Thymus (tissue), 11 donors: ENCODE measurements around the gene LIF. TPM values are rescaled to one million over a fixed set of nuclear protein-coding genes. Genes with fewer than 3 reads are reported as not detected.

Source experiments
- DNase-seq, 9 donors: peaks; one replicate each; pipeline ENCODE4 v3.0.0-alpha.2; 2013; ENCODE audit warnings: low spot score in 9 of 9, low read depth in 6 of 9, missing footprints in 1 of 9
- H3K27ac ChIP-seq, 2 donors: one replicate each; pipeline ENCODE4 v1.5.1; 2013; ENCODE audit warnings: control low read depth in 1 of 2, low read depth in 1 of 2, low read length in 1 of 2, mild to moderate bottlenecking in 1 of 2, moderate library complexity in 1 of 2
- H3K27me3 ChIP-seq, 2 donors: one replicate each; pipeline ENCODE4 v1.5.1; 2013; ENCODE audit warnings: low read length in 1 of 2; ENCODE audit not compliant: control insufficient read depth in 2 of 2, insufficient read depth in 1 of 2
- H3K36me3 ChIP-seq, 2 donors: one replicate each; pipeline ENCODE4 v1.5.1; 2013; ENCODE audit warnings: low read length in 1 of 2, mild to moderate bottlenecking in 1 of 2, moderate library complexity in 1 of 2; ENCODE audit not compliant: control insufficient read depth in 2 of 2, insufficient read depth in 2 of 2
- H3K4me1 ChIP-seq, 2 donors: one replicate each; pipeline ENCODE4 v1.5.1; 2013; ENCODE audit warnings: low read length in 2 of 2; ENCODE audit not compliant: control insufficient read depth in 2 of 2, insufficient read depth in 2 of 2
- H3K4me3 ChIP-seq, 2 donors: one replicate each; pipeline ENCODE4 v1.5.1; 2013; ENCODE audit warnings: low read length in 2 of 2, control low read depth in 1 of 2, mild to moderate bottlenecking in 1 of 2
- H3K9me3 ChIP-seq, 2 donors: one replicate each; pipeline ENCODE4 v1.5.1; 2013; ENCODE audit warnings: low read length in 1 of 2, mild to moderate bottlenecking in 1 of 2; ENCODE audit not compliant: control insufficient read depth in 2 of 2, insufficient read depth in 1 of 2
- WGBS: extraction: QIAGEN DNeasy Blood & Tissue Kit; methylation state at CpG from one replicate; pipeline ENCODE4 v1.1.7; 2013; 5-methylcytosine and 5-hydroxymethylcytosine counted together
- polyA plus RNA-seq: library from polyadenylated mRNA; stranded (reverse); fragments of 200-250 nt; gene quantifications from one replicate; pipeline ENCODE4 v1.2.3, GENCODE V29; 2013
- total RNA-seq: library from RNA; stranded (reverse); fragments of 120-200 nt; gene quantifications from one replicate; pipeline ENCODE4 v1.2.4, GENCODE V29; 2013
- donor health status: healthy.

Gene LIF
- total and polyA plus RNA-seq, 2 donors = 0.21 to 0.90 TPM

- DNase-seq = no peak
- Histone ChIP-seq H3K27me3 (peaks cover 0 to 6% of the 10 kb centered on the region in 2 donors), H3K27ac (no peak overlapping the region), H3K36me3 (peaks cover 0 to 13% of the 10 kb centered on the region in 2 donors), H3K4me1 (peaks cover 16 to 41% of the 10 kb centered on the region in 2 donors), H3K4me3 (no peak overlapping the region), H3K9me3 (peaks cover 0 to 7% of the 10 kb centered on the region in 2 donors)
- WGBS = over 99% methylated on average over 8 of the region's 8 CpGs
Observed at GRCh38 chr22:30285846-30286200, 39.3 kb upstream of the LIF start.

- Histone ChIP-seq H3K4me3 (no peak overlapping the region), H3K27ac (no peak overlapping the region), H3K4me1 (peaks cover 11 to 36% of the 10 kb centered on the region in 2 donors), H3K27me3 (peaks cover 0 to 6% of the 10 kb centered on the region in 2 donors), H3K9me3 (peaks cover 0 to 7% of the 10 kb centered on the region in 2 donors), H3K36me3 (peaks cover 0 to 10% of the 10 kb centered on the region in 2 donors)
- 94% methylated on average over 27 of the region's 27 CpGs for WGBS
- DNase-seq = no peak
Observed at GRCh38 chr22:30285176-30285845, 38.8 kb upstream of the LIF start.

GRCh38 chr22:30284666-30285065 is 38.1 kb upstream of the LIF start:
- Histone ChIP-seq H3K27ac (no peak overlapping the region), H3K27me3 (peaks cover 0 to 6% of the 10 kb centered on the region in 2 donors), H3K36me3 (peaks cover 0 to 10% of the 10 kb centered on the region in 2 donors), H3K4me3 (no peak overlapping the region), H3K4me1 (peaks cover 7 to 30% of the 10 kb centered on the region in 2 donors), H3K9me3 (peaks cover 0 to 7% of the 10 kb centered on the region in 2 donors)
- DNase-seq = no peak
- 97% methylated on average over 4 of the region's 4 CpGs for WGBS

GRCh38 chr22:30284172-30284571 is 37.6 kb upstream of the LIF start:
- 98% methylated on average over 9 of the region's 9 CpGs for WGBS
- Histone ChIP-seq H3K36me3 (peaks cover 0 to 10% of the 10 kb centered on the region in 2 donors), H3K27ac (no peak overlapping the region), H3K9me3 (peaks cover 0 to 7% of the 10 kb centered on the region in 2 donors), H3K27me3 (peaks cover 0 to 6% of the 10 kb centered on the region in 2 donors), H3K4me1 (peaks cover 7 to 30% of the 10 kb centered on the region in 2 donors), H3K4me3 (no peak overlapping the region)
- no peak for DNase-seq

GRCh38 chr22:30283342-30283741 is 36.8 kb upstream of the LIF start:
- Histone ChIP-seq H3K27ac (no peak overlapping the region), H3K27me3 (no peaks in the 10 kb centered on the region), H3K4me1 (peaks cover 4 to 22% of the 10 kb centered on the region in 2 donors), H3K9me3 (peaks cover 0 to 7% of the 10 kb centered on the region in 2 donors), H3K4me3 (no peak overlapping the region), H3K36me3 (peaks cover 0 to 10% of the 10 kb centered on the region in 2 donors)
- no peak for DNase-seq
- 92% methylated on average over 4 of the region's 4 CpGs for WGBS

GRCh38 chr22:30282616-30283046 is 36.1 kb upstream of the LIF start:
- peaks cover 0 to 7% of the 10 kb centered on the region in 2 donors for H3K9me3 ChIP-seq
- H3K36me3 ChIP-seq = peaks cover 0 to 10% of the 10 kb centered on the region in 2 donors
- H3K27ac ChIP-seq = no peak overlapping the region
- no peak for DNase-seq
- H3K4me3 ChIP-seq = no peak overlapping the region
- peaks cover 4 to 22% of the 10 kb centered on the region in 2 donors for H3K4me1 ChIP-seq
- 24% methylated on average over 7 of the region's 7 CpGs for WGBS
- H3K27me3 ChIP-seq = no peaks in the 10 kb centered on the region

GRCh38 chr22:30280505-30280904 is 33.9 kb upstream of the LIF start:
- Histone ChIP-seq H3K27ac (no peak overlapping the region), H3K9me3 (no peaks in the 10 kb centered on the region), H3K36me3 (peaks cover 0 to 1% of the 10 kb centered on the region in 2 donors), H3K4me3 (no peak overlapping the region), H3K4me1 (peaks cover 13 to 27% of the 10 kb centered on the region in 2 donors), H3K27me3 (no peaks in the 10 kb centered on the region)
- 96% methylated on average over 8 of the region's 8 CpGs for WGBS
- DNase-seq = no peak

GRCh38 chr22:30279932-30280331 is 33.4 kb upstream of the LIF start:
- H3K36me3 ChIP-seq = no peaks in the 10 kb centered on the region
- no peaks in the 10 kb centered on the region for H3K9me3 ChIP-seq
- H3K27me3 ChIP-seq = no peaks in the 10 kb centered on the region
- no peak overlapping the region for H3K4me3 ChIP-seq
- no peak for DNase-seq
- H3K4me1 ChIP-seq = peaks cover 16 to 29% of the 10 kb centered on the region in 2 donors
- WGBS = 98% methylated on average over 5 of the region's 5 CpGs
- no peak overlapping the region for H3K27ac ChIP-seq

GRCh38 chr22:30279046-30279788 is 32.7 kb upstream of the LIF start:
- H3K27me3 ChIP-seq = no peaks in the 10 kb centered on the region
- H3K4me1 ChIP-seq = peaks cover 16 to 33% of the 10 kb centered on the region in 2 donors
- H3K27ac ChIP-seq = no peak overlapping the region
- no peak for DNase-seq
- no peaks in the 10 kb centered on the region for H3K36me3 ChIP-seq
- no peaks in the 10 kb centered on the region for H3K9me3 ChIP-seq
- 89% methylated on average over 16 of the region's 16 CpGs for WGBS
- H3K4me3 ChIP-seq = no peak overlapping the region
